NCI-H446 (cell line): ENCODE results near the gene PELI2.

ENCODE experiments used
- DNase-seq, 2 experiments: peaks; one replicate each; lab custom pipeline; 2025; lab: John Stamatoyannopoulos, UW

PELI2 gene

DNA sequence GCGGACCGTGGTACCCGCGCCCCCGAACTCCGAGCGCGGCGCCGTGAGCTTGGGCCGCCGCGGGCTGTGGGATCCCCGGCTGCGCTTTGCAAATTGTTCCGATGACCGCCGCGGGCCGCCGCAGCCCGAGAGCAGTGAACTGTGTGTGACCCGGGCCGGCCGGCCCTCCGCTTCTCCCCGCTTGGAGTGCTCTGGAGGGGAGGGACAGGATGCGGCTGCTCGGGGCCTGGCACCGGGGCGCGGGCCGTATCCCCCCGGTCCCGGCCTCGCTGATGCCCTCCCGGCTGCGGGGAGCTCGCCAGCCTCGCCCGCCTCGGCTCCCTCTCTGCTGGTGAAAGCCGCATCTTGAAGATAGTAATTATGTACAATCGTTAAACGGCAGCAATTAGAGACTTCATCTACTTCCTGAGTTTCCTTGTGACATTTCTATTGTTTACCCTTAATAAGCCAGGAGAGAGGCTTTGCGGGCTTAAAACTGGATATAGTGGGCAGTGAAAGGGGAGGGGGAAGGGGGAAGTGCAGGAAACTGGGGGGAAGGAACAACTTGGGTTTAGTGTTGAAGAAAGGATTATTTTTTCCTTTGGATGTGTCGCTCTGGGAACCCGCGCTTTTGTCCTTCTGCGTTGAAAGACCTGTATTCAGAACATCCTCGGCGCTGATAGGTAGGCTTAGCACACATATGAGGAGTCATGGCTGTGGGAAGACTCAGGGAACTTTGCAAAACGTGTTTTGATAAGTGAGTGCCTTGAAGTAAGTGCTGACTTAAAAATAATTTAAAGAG, 1.2 kb downstream of the PELI2 start:
- no peak for DNase-seq

DNA sequence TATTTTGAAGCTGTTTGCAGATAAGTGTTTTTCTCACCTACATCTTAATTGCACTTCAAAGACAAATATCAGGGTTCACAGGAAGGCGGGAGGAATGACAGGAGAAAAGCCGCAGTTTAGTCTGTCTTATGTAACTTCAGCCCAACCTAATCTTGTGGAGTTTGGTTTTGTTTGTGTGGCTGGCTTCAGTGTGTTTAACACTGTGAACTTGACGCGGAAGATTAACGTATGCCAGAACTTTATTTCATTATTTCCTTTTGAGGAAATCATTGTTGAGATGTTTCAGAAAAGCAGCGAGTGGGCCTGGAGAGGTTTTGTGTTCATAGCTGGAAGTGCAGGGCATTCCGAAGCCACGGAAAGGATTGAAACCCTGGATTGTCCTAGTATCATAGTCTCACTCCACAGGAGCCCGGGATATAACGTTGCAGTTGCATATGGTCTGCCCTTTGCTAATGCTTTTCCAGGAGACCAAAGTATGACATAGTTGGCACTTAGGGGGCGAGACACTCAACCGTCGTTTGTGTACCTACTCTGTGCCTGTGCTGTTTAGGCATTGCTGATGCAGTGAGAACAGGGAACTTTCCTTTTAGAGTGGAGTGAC, 2.0 kb downstream of the PELI2 start:
- DNase-seq = no peak

DNA sequence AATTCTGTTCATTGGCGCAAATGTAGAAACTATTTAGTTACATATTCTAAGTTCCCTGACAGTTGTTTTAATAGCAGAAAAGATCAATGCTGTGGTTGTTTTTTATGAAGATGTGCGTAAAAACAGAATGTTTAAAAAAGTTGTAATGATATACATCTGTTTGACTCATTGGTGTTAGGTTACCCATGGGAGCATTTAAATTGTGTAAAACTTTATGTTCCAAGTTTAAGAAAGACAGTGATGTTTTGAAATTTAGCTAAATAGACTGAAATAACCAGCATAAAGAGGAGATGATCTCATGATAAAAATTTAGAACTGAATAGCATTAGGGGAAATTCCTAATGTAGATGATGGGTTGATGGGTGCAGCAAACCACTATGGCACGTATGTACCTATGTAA, 3.6 kb downstream of the PELI2 start:
- no peak for DNase-seq

DNA sequence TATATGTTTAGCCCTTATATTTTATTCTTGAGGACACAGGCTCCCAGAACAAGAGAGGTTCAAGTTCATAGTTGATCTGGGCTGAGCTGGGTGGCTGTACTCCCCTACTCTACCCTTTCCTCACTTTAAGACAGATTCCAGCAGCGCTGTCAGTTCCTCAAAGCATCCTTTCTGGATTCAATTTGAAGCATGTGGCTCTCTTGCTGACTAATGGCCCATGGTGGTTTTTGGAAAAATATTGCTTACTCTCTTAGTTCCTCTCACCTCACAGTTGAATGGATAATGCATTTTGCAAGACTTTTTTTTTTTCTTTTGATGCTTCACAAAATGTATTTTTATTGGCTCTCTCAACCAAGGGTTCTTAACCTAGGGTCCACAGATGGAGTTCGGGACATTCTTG, 4.1 kb downstream of the PELI2 start:
- DNase-seq = no peak

DNA sequence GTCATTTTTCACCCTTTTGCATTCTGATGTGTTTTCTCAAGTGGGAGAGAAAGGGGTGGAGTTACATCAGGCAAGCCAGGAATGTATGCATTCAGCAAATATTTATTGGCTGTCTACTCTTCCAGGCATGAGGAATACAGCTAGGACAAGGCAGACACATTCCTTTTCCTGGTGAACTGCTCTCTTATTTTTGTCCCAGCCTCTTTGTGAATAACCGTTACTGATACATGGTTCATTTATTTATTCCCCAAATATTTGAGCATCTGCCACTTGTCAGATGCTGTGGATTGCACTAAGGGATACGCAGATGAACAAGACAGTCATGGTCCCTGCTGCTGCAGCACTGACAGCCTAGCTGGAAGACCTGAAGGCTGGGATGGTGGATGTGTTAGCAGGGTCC, 6.1 kb downstream of the PELI2 start:
- DNase-seq = no peak

DNA sequence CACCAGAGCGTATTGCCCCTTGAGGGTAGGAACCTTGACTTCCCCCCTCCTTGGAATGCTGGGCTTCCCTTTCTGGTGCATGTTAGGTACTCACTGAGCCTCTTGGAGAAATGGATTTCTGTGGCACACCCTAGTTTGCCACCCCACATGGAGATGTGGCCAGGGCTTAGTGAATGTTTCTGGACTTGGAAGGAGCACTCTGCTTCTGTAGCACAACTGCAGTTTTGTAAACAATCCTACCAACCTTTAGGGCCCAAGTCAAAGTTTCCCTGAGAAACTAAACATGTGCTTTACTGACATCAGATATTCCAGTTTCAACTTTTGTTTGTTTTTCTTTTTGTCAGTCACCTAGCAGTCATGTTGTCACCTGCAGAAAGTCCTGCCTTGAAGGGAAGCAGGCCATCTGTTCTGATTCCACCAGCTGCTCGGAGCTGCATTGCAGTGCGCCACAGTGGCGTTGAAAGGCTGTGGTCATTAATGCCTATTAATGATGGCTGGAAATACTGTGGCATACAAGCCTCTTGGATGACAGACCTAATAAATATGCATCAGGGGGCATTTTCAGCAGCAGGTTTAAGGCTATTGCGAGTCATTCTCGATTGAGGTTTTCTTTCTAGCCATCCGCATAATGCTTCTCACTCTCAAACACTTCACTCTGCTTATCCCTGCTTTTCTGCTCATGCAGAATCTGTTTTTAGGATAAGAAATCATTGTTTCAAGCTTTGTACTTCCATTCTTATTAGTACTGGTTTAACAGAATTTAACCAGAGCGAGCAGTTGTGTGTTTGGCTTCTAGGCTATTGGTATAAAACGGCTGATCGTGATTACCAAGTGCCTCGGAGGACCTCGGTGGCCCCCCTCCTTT, 7.8 kb downstream of the PELI2 start:
- no peak for DNase-seq

DNA sequence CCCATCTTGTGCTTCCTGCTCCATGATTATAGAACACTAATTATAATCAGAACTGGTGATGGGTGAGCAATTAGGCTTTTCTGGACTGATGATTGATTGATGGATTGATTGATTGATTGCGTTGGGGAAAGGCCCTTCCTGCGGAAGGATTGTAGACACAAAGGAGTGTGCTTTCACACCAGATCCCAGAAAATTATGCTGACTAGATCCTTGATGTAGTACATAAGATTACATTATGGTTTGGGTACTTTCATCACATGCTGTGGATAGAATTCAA, 8.4 kb downstream of the PELI2 start:
- DNase-seq = no peak

DNA sequence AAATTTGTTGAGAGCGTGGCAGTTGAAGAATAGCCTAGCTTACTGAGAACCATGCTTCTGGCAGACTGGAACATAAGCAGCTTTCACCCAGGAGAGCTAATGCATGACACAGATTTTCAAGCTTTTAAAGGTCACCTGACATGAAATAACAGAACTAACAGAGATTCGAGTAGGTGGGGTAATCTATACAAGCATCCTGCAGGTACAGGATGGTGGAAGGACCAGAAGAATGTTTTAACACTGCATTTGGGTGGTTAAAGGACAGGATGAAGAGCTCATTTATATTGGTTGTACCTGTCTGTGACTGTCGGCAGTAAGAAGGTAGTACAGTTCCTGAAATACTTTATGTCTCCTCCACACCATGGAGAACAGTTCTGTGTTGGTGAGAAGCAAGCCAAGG, 8.9 kb downstream of the PELI2 start:
- no peak for DNase-seq

DNA sequence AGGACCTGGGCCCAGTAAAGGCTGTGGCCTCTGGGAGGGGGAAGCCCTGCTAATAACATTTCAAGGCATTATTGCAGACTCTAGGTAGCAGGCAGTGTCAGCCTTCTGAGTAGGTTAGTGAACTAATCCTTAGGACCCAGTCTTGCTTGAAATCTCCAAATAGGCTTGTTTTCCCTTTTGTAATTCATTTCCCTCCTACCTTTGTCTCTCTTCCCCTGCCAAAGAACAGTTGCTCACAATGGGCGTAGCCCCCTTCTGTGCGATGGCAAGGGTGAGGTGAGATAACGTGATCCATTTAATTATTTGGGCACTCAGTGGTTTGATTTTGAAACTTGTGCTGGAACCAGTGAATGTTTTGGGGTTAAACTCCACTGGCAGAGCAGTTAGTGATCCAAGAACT, 10.9 kb downstream of the PELI2 start:
- no peak for DNase-seq

DNA sequence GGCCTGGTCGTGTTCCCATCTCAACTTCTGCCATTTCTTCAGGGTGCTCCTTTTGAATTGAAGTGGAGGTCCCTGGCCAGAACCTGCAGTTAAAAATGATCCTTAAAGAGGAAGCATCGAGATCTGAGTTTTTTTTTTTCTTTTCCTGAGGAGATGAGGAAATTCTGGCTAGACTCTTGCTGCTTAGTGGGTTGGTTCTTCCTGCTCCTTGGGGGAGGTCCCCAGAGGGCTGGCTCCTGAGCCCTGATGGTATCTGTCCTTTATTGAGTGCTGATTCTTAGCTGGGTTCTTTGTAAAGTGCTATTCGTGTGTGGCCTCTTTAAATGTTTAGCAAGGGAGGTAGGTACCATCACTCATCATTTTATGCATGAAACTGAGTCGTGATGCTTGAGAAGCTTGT, 11.7 kb downstream of the PELI2 start:
- DNase-seq = no peak

DNA sequence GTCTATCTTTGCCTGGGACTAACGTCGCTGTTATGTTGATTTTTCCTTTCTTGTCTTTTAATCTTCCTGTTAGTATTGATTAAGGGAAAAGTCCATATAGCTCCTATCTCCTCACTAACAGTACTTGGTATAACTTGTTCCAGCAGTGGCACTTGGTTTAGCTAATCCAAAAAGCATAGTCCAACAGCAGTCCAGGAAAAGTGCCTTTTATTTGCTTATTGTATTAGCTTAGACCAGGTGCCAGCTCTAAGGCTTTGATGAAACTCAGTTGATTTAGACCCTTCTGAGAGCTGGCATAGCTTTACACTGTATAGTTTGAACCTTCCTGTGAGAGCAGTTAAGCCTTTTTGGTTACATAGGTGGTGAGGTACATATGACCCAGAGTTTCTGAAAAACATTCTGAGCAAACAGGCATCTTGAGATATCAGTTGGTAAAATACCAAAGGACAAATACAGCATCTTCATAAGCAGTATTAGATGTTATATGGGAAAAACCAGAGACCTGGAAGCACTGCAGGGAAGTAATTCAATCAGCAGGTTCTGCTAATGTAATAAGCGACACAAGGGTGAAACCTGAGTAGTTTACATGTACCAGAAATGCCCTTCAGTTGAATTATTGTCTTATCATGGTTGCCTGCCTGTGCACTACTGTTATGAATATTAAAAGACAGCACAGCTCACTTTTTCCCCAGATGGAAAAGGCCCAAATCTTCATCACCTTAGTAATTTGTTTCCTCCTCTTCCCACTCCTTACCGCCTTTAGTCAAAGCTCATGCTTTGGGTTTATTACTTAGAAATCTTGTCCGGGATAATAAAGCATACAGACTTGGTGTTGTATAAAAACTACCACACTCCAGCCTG, 13.0 kb downstream of the PELI2 start:
- no peak for DNase-seq

DNA sequence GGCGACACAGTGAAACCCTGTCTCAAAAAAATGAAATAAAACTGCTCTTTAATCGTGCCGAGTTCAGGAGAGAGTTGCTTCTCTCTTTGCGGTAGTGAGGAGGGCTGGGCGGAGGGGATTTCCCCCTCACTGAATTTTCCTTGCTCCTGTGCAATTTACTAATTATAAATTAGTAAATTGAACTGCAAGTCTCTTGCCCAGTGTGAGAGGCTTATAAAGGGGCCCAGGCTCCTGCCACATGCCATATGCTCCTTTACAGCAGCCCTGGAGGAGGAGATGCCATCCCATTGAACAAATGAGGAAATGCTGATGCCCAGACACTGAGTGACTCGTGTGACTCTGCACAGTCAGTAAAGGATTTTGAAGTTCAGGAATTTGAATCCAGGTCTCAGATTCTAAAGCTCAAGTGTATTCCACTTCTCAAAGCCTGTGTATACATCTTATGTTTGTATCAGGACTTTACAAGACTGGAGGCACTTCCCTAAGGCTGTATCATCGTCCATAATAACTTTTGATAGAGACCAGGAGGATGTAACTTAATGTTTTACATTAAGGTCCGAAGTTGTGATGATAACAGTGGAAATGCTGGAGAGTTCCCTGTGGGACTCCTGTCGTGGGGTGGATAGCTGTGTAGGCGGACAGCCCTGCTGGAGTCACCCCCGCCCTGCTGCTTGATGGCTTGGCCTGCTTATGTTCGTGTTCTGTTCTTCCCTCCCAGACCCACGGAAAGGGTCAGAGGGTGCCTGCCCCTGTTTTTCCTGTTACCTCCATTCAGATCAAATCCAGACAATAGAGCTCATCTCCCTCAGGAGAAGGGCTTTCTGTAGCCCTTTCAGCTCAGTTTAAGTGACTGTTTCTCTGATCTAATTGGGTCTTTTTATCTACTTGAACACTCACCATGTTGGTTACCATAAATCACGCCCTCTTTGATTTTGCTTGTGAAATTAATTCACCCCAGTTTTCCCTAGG, 13.9 kb downstream of the PELI2 start:
- DNase-seq = no peak

DNA sequence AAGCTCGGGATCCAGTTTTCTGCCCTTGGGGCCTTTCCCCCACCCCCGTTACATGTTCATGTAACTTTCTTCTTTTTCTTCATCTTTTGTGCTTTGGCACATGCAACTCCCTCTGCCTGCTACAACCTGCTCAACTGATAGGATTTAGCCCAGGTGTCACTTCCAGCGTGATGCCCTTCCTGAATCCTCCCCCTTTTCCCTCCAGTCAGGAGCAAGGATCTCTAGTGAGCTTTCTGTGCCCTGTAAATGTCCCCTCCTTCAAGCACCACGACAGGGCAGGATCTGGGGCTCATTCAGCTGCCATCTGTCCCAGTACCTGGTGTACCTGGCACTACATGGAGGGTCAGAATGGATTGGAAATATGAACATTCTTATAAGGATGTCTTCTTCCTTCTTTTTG, 15.3 kb downstream of the PELI2 start:
- no peak for DNase-seq

DNA sequence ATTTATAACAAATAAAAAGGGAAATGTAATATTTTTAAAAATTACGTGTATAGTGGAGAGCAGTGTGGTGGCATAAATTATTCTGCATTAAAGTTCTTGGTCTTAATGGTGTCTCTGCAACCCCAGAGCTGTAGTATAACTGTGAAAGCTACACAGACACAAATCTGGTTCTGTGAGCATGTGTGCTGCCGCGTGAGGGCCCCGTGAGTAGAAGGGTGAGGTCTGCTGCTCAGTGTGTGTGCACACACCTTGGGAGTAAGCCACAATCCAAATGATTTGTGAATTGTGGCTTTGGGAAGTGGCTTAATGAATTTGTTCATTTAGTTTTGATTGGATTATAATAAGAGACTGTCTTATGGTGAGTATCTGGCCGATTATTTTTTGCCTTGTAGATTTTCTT, 16.8 kb downstream of the PELI2 start:
- no peak for DNase-seq

DNA sequence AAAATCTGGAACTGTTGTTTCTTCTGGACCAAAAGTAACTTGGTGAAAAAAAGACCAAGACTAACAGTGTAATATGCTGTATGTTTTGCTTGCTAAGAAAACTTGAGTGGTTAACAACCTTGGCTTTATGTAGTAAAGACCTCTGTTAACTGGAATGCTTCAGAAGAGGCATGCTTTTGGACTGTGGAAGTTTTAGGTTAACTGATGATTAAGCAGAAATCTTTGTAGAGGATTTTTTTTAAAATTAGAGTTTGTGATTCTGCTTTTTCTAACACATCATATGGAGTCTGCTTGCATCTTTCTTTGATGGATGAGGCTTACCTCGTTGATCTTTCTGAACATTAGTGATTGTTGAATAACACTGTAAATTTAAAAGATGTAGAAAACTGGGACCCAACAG, 17.5 kb downstream of the PELI2 start:
- DNase-seq = no peak

DNA sequence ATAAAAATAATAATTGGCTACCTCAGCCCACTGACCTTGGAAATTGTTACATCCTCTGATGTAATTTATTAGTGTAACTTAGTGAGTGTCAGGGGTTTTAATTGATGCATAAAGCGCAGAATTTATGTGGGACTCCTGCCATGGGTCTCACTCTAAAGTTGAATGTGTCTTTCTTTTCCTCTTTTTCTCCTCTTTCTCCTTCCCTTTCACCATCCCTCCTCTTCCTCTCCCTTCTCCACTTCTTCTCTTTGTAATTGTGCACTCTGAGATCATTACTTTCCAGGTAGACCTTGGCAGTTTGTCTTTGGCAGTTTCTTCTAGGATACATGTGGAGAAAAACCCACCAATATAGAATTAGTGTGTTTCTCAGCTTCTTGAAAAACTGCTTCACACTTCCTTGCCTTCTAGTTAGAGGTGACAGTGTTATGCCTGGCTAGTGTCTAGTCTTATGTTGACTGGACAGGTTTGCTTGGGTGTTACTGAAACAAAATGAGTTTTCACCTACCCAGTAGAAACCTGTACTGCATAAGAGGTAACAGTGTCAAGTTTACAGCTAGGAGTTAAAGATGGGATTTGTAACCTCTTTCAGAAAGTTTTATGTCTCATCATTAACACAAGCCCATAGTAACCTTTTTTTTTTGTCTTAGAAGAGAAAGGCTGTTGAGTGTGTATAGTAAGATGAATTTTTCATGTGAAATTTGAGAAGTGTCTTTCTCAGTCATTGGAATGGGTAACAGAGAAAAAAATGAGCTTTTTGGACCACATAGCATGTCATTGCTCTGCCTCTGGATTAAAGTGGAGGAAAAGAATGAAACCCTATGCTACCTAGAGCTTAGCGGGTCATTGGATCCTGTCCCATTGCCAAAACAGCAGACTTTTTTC, 18.6 kb downstream of the PELI2 start:
- no peak for DNase-seq

DNA sequence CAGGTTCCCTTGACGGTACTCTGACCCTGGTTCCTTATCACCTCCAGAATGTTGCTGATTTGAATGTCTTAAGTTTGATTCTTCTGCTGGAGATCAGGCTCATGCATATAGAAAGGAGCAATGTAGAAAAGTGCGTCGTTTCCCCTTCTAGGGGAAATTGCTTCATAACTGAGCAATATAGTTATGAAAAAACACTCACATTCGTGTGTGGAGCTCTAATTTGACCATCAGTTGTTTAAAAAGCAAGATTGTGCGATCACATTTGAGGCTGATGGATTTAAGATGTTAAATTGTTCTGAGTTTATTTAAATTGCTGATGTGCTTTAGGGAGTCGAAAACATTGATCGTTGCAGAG, 19.2 kb downstream of the PELI2 start:
- DNase-seq = no peak

DNA sequence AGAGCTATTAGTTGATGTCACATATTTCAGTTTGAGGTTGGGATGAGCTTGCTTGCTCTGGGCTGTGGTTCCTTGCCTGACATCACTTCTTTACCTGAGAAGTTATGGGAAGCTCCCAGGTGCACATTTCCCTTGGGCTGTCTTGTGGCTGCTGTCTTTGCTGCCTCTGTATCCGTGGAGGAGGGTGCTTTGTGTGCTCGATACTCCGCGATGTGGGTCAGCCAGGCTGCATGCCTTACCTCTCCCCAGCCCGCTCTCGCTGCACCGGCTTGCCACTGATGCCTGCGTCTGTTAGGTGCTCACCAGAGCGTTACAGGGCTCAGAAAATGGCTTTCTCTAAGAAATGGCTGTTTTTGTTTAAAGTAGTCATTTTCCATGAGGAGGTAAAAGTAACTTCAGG, 19.6 kb downstream of the PELI2 start:
- no peak for DNase-seq

DNA sequence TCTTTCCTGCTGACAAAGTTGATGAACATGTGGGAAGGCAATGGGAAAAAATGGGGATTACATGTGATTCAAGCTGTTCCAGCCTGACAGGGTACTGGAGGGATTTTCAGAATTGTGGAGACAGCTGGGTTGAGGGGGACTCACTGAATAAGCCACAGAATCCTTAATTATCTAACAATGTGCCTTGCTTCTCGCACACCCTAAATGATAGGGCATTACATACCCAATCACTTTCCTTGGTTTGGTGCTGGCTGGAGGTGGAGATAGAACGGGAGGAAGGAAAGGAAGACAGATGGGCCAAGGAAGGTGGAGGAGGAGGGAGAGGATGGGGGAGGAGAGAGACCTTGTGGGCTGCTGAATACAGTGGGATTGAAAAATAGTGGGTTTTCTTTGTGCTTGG, 20.7 kb downstream of the PELI2 start:
- no peak for DNase-seq

DNA sequence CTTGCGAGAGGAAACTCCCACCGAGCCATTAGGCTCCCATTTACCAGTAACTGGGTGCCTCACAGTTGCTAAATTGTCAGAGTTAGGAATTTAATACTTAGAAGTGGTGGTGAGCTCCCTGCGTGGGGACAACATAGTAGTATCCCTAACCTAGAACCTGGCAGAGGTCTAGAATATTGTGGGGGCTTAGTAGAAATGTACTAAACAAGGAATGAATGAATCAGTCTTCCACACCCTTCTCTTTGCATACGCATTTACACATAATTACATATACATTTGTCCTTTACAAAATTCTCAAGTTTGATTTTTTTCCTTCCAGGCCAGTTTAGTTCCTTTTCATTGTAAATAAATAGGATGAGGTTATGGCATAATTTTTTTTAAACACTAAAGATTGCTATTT, 24.1 kb downstream of the PELI2 start:
- DNase-seq = no peak
